PC-3 (cell line): ENCODE data around the gene CLMN. TPM values are rescaled to one million over a fixed set of nuclear protein-coding genes. Genes with fewer than 3 reads are reported as not detected.

ENCODE experiments used
- ATAC-seq: fragments of 200-7000 bp; cut with Tn5 transposase; 2 replicates; pipeline ENCODE4 v1.9.1; 2020; ENCODE audit warnings: mild to moderate bottlenecking, moderate library complexity
- BruUV-seq: library from RNA; stranded (reverse); fragments of 400-500 nt; replicated peaks from 2 replicates; lab custom pipeline; 2021; lab: Mats Ljungman, UMichigan
- CTCF ChIA-PET: fragments of 300-600 bp; sonication (Branson Sonifier 250); formaldehyde crosslinking; loops from one replicate; lab custom pipeline; 2022; ENCODE audit warnings: antibody characterized with exemption; lab: Charles Lee
- POLR2A ChIA-PET: fragments of 300-600 bp; sonication (Branson Sonifier 250); formaldehyde crosslinking; loops from one replicate; lab custom pipeline; 2022; ENCODE audit warnings: antibody characterized with exemption; ENCODE audit not compliant: unreplicated experiment; lab: Charles Lee
- DNase-seq: peaks from one replicate; pipeline ENCODE4 v3.0.0-alpha.2; 2015
- H2AFZ ChIP-seq: fragments of 300-600 bp; sonication (generic); 2 replicates; pipeline ENCODE4 v1.6.0; 2016; ENCODE audit warnings: antibody characterized with exemption, low read length
- H3F3A ChIP-seq: fragments of 300-600 bp; sonication (generic); one replicate; pipeline ENCODE4 v1.6.0; 2017; ENCODE audit warnings: antibody characterized with exemption, low read length, control low read depth, mild to moderate bottlenecking; ENCODE audit not compliant: unreplicated experiment
- H3K27ac ChIP-seq: fragments of 300-600 bp; sonication (generic); 2 replicates; pipeline ENCODE4 v1.5.1; 2016; ENCODE audit warnings: mild to moderate bottlenecking, low read length
- H3K27me3 ChIP-seq: fragments of 300-600 bp; sonication (generic); 2 replicates; pipeline ENCODE4 v1.6.1; 2016; ENCODE audit warnings: low read length, mixed read lengths
- H3K36me3 ChIP-seq: fragments of 300-600 bp; sonication (generic); 2 replicates; pipeline ENCODE4 v1.6.1; 2016; ENCODE audit warnings: low read depth, mixed run types, low read length, mixed read lengths
- H3K4me1 ChIP-seq: fragments of 300-600 bp; sonication (generic); 2 replicates; pipeline ENCODE4 v1.5.1; 2016; ENCODE audit warnings: low read length; ENCODE audit not compliant: insufficient read depth
- H3K4me2 ChIP-seq: fragments of 300-600 bp; sonication (generic); 2 replicates; pipeline ENCODE4 v1.6.0; 2016; ENCODE audit warnings: low read length
- H3K4me3 ChIP-seq: fragments of 300-600 bp; sonication (generic); 2 replicates; pipeline ENCODE4 v1.5.1; 2016; ENCODE audit warnings: mild to moderate bottlenecking, low read length, mixed read lengths
- H3K79me2 ChIP-seq: fragments of 300-600 bp; sonication (generic); 2 replicates; pipeline ENCODE4 v1.6.1; 2017; ENCODE audit warnings: low read length, mixed read lengths
- H3K9ac ChIP-seq: fragments of 300-600 bp; sonication (generic); 2 replicates; pipeline ENCODE4 v1.6.0; 2016; ENCODE audit warnings: mild to moderate bottlenecking, low read length
- H3K9me2 ChIP-seq: fragments of 300-600 bp; sonication (generic); replicated peaks from 2 replicates; pipeline ENCODE4 v1.6.1; 2016; ENCODE audit warnings: mixed run types, low read length, mixed read lengths
- H3K9me3 ChIP-seq: fragments of 300-600 bp; sonication (generic); 2 replicates; pipeline ENCODE4 v1.6.1; 2016; ENCODE audit warnings: low read length, mixed read lengths
- H4K20me1 ChIP-seq: fragments of 300-600 bp; sonication (generic); 2 replicates; pipeline ENCODE4 v1.6.1; 2016; ENCODE audit warnings: low read length, mixed read lengths
- CTCF ChIP-seq: fragments of 300-600 bp; sonication (generic); conservative IDR thresholded peaks from 2 replicates; pipeline ENCODE4 v1.5.1; 2017; ENCODE audit warnings: antibody characterized with exemption, low read depth, mild to moderate bottlenecking, low read length
- EZH2 ChIP-seq: fragments of 300-600 bp; sonication (generic); IDR thresholded peaks from one replicate; pipeline ENCODE4 v1.6.1; 2017; ENCODE audit warnings: antibody characterized with exemption, mild to moderate bottlenecking, low read length; ENCODE audit not compliant: unreplicated experiment
- EZH2phosphoT487 ChIP-seq: fragments of 300-600 bp; sonication (generic); IDR thresholded peaks from 2 replicates; pipeline ENCODE4 v1.6.1; 2018; ENCODE audit warnings: mild to moderate bottlenecking, antibody characterized with exemption, low read length, borderline replicate concordance
- intact Hi-C: fragments of 100-400 bp; cut with micrococcal nuclease; formaldehyde crosslinking; loops from 2 replicates; pipeline ENCODE4 v1.9.0; 2023
- total RNA-seq: library from RNA; depleted of rRNA; stranded (reverse); fragments of >200 nt; gene quantifications from 2 replicates; pipeline ENCODE4 v1.2.3, GENCODE V29; 2014

The CLMN gene
- total RNA-seq, 1 experiment from 2014 or later = 3.5 TPM

DNA sequence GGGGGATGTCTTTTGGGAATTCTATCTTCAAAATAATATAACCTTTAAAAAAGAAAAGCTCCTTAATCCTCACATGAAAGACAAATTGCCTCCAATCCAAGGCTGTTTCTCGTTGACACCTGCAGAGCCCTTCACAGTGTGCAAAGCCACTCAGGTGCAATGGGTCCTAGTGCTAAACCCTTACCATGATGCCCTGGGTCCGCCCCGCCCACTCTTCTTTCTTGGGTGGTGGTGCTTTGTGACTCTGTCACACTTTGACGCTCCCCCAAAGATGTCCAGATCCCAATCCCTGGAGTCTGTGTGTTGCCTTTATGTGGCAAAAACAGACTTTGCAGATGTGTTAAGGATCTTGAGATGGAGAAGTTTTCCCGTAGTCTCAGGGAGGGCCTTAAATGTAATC lies 29.7 kb downstream of the CLMN start:
- Histone ChIP-seq H3K36me3 (no peaks in the 10 kb centered on the region), H3K27ac (no peak overlapping the region), H3K9me3 (no peaks in the 10 kb centered on the region), H3K27me3 (no peaks in the 10 kb centered on the region), H3K79me2 (no peaks in the 10 kb centered on the region), H3K9me2 (no peaks in the 10 kb centered on the region), H3K4me1 (peaks cover 26% of the 10 kb centered on the region), H3K4me3 (no peak overlapping the region), H4K20me1 (no peaks in the 10 kb centered on the region), H2AFZ (no peak overlapping the region), H3K9ac (no peak overlapping the region), H3F3A (no peaks in the 10 kb centered on the region), H3K4me2 (no peak overlapping the region)
- ATAC-seq (no peak), DNase-seq (no peak)
- ChIA-PET POLR2A (interaction anchor here (0.6 kb wide), 1 partner anchor 789 kb away, joined by 3 read pairs; no protein-coding TSS in a partner anchor), CTCF (no interaction called here)
- BruUV-seq = no TSS peak
- TF ChIP-seq CTCF (no peak), EZH2 (no peak), EZH2phosphoT487 (no peak)
- intact Hi-C loops = no loop called here

DNA sequence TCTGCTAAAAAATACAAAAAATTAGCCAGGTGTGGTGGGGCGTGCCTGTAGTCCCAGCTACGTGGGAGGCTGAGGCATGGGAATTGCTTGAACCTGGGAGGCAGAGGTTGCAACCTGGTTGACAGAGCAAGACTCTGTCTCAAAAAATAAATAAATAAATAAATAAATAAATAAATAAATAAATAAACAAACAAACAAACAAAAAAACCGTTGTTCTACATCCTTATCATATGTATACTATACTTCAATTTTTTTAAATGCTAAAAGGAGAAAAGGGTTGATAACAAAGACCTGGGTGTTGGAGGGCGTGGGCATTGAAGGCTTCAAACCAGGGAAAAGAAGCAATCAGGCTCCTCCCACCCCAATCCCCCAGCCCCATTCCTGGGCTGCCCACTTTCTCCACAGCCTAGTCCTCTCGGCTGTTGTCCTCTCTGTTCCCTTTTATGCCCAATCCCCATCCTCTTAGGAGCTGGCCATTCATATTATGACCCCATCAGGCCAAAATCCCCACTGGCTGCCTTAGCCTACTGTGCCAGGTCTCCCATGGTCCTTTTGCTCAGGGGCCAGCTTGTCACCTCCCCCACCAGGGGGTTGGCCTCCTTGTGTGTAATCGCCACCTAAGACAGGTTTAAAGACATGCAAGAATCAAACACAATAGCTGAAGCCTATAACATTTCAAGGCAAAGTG lies 30.2 kb downstream of the CLMN start:
- intact Hi-C loops = no loop called here
- ChIA-PET POLR2A (interaction anchor here (0.6 kb wide), 1 partner anchor 788 kb away, joined by 3 read pairs; no protein-coding TSS in a partner anchor), CTCF (no interaction called here)
- BruUV-seq = no TSS peak
- no peak for ATAC-seq
- TF ChIP-seq CTCF (no peak), EZH2phosphoT487 (no peak), EZH2 (no peak)
- no peaks in the 10 kb centered on the region for H3K9me3 ChIP-seq
- H3F3A ChIP-seq = no peaks in the 10 kb centered on the region
- DNase-seq = no peak
- no peak overlapping the region for H3K9ac ChIP-seq
- H2AFZ ChIP-seq = no peak overlapping the region
- H3K4me3 ChIP-seq = no peak overlapping the region
- H3K4me2 ChIP-seq = no peak overlapping the region
- H3K27ac ChIP-seq = no peak overlapping the region
- no peaks in the 10 kb centered on the region for H3K9me2 ChIP-seq
- H3K36me3 ChIP-seq = no peaks in the 10 kb centered on the region
- H4K20me1 ChIP-seq = no peaks in the 10 kb centered on the region
- H3K4me1 ChIP-seq = peaks cover 20% of the 10 kb centered on the region
- no peaks in the 10 kb centered on the region for H3K27me3 ChIP-seq
- no peaks in the 10 kb centered on the region for H3K79me2 ChIP-seq

- Histone ChIP-seq H2AFZ (no peak overlapping the region), H3K4me3 (no peak overlapping the region), H4K20me1 (no peaks in the 10 kb centered on the region), H3K4me2 (no peak overlapping the region), H3K27ac (no peak overlapping the region), H3K27me3 (no peaks in the 10 kb centered on the region), H3K9me3 (no peaks in the 10 kb centered on the region), H3K4me1 (peaks cover 16% of the 10 kb centered on the region), H3K9ac (no peak overlapping the region), H3F3A (no peaks in the 10 kb centered on the region), H3K9me2 (no peaks in the 10 kb centered on the region), H3K79me2 (no peaks in the 10 kb centered on the region), H3K36me3 (no peaks in the 10 kb centered on the region)
- intact Hi-C loops = no loop called here
- DNase-seq = no peak
- POLR2A ChIA-PET = no interaction called here
- no peak for TF ChIP-seq EZH2phosphoT487
- no peak for TF ChIP-seq CTCF
- TF ChIP-seq EZH2 = no peak
- ATAC-seq = no peak
- CTCF ChIA-PET = no interaction called here
- no TSS peak for BruUV-seq
These were observed 30.9 kb downstream of the CLMN start for GRCh38 chr14:95288672-95289322.
